HepG2 (cell line): ENCODE data around the gene PXDC1. TPM values are rescaled to one million over a fixed set of nuclear protein-coding genes. Genes with fewer than 3 reads are reported as not detected.
A peak's percentile ranks its signal among the peaks of the same experiment; 100 is the strongest.

Experiments used
- DNMT3B ChIP-seq: conservative IDR thresholded peaks from 2 replicates; pipeline ENCODE4 v1.6.1; 2016; ENCODE audit warnings: missing biosample characterization, control low read depth
- GLMP ChIP-seq: sonication (generic); formaldehyde crosslinking; IDR thresholded peaks from 2 replicates; pipeline ENCODE4 v1.9.0; 2021; ENCODE audit warnings: missing genetic modification reagents, mild to moderate bottlenecking, borderline replicate concordance
- GTF2F1 ChIP-seq: fragments of 150-350 bp; IDR thresholded peaks from 2 replicates; pipeline ENCODE4 v1.6.1; 2014; ENCODE audit warnings: low read length
- HDAC2 ChIP-seq: sonication (generic); formaldehyde crosslinking; IDR thresholded peaks from 2 replicates; pipeline ENCODE4 v1.4.0; 2020; ENCODE audit warnings: missing genetic modification reagents
- KLF12 ChIP-seq: sonication (generic); formaldehyde crosslinking; IDR thresholded peaks from 2 replicates; pipeline ENCODE4 v1.4.0; 2020; ENCODE audit warnings: missing genetic modification reagents, borderline replicate concordance
- KLF13 ChIP-seq: sonication (generic); formaldehyde crosslinking; IDR thresholded peaks from 2 replicates; pipeline ENCODE4 v1.4.0; 2020; ENCODE audit warnings: mild to moderate bottlenecking, missing genetic modification reagents
- NR1H2 ChIP-seq: sonication (generic); formaldehyde crosslinking; IDR thresholded peaks from 2 replicates; pipeline ENCODE4 v1.8.1; 2022; ENCODE audit warnings: low read depth, missing genetic modification reagents, borderline replicate concordance
- PITX1 ChIP-seq: sonication (generic); formaldehyde crosslinking; IDR thresholded peaks from 2 replicates; pipeline ENCODE4 v1.5.1; 2020; ENCODE audit warnings: mild to moderate bottlenecking, missing genetic modification reagents
- SNRNP70 ChIP-seq: fragments of 200-400 bp; formaldehyde crosslinking; IDR thresholded peaks from 2 replicates; pipeline ENCODE4 v1.6.1; 2017; ENCODE audit warnings: mild to moderate bottlenecking, low read depth, low read length, moderate library complexity
- STAT5B ChIP-seq: sonication (generic); formaldehyde crosslinking; IDR thresholded peaks from 2 replicates; pipeline ENCODE4 v1.4.0; 2020; ENCODE audit warnings: missing genetic modification reagents
- ZFP37 ChIP-seq: sonication (generic); formaldehyde crosslinking; IDR thresholded peaks from 2 replicates; pipeline ENCODE4 v1.4.0; 2020; ENCODE audit warnings: missing genetic modification reagents, borderline replicate concordance
- ZNF235 ChIP-seq: sonication (generic); formaldehyde crosslinking; IDR thresholded peaks from 2 replicates; pipeline ENCODE4 v1.8.1; 2023; ENCODE audit warnings: mild to moderate bottlenecking, missing genetic modification reagents, borderline replicate concordance
- ZNF251 ChIP-seq: sonication (generic); formaldehyde crosslinking; IDR thresholded peaks from 2 replicates; pipeline ENCODE4 v1.9.0; 2021; ENCODE audit warnings: mild to moderate bottlenecking, missing genetic modification reagents
- ZNF282 ChIP-seq: fragments of 450-650 bp; IDR thresholded peaks from 2 replicates; pipeline ENCODE4 v1.6.1; 2018; ENCODE audit not compliant: partially characterized antibody
- ZNF550 ChIP-seq: sonication (generic); formaldehyde crosslinking; IDR thresholded peaks from 2 replicates; pipeline ENCODE4 v1.4.0; 2020; ENCODE audit warnings: mild to moderate bottlenecking, missing genetic modification reagents, borderline replicate concordance
- ZNF737 ChIP-seq: sonication (generic); formaldehyde crosslinking; IDR thresholded peaks from 2 replicates; pipeline ENCODE4 v1.5.0; 2020; ENCODE audit warnings: missing genetic modification reagents, mild to moderate bottlenecking, borderline replicate concordance
- polyA plus RNA-seq, 8 experiments: library from polyadenylated mRNA; depleted of rRNA in 3 of 8; stranded (reverse) in 7 of 8; unstranded in 1 of 8; fragments of >200 nt; fragmentation: Illumina TruSeq in 4 of 8; extraction: Trizol in 4 of 8; gene quantifications; 2 replicates each; pipeline versions ENCODE4 v1.2.1 to v1.2.3, GENCODE V29; 2011 to 2016; ENCODE audit warnings: low read depth in 4 of 8, missing spikeins in 1 of 8, mixed read lengths in 1 of 8; ENCODE audit not compliant: insufficient read depth in 1 of 8
- total RNA-seq, 5 experiments: library from RNA; depleted of rRNA; stranded (reverse); fragments of >200 nt; fragmentation: Illumina TruSeq; extraction: Trizol; gene quantifications; 2 replicates each; pipeline ENCODE4 v1.2.3, GENCODE V29; 2016; ENCODE audit warnings: low read depth in 1 of 5
- TF ChIP-seq, protein P1 (sequence below), 2 experiments: fragments of 450-650 bp in 1 of 2; sonication (generic) in 1 of 2; formaldehyde crosslinking; IDR thresholded peaks; 2 replicates each; pipeline versions ENCODE4 v1.5.0 to v1.8.0; 2020 to 2022; ENCODE audit warnings: mild to moderate bottlenecking in 1 of 2, missing genetic modification reagents in 1 of 2
- TF ChIP-seq, protein P2 (sequence below): IDR thresholded peaks from 2 replicates; pipeline ENCODE4 v1.4.0; 2020; ENCODE audit warnings: mild to moderate bottlenecking, missing genetic modification reagents
- TF ChIP-seq, protein P3 (sequence below): sonication (generic); formaldehyde crosslinking; IDR thresholded peaks from 2 replicates; pipeline ENCODE4 v1.4.0; 2020; ENCODE audit warnings: missing genetic modification reagents, borderline replicate concordance

The PXDC1 gene
- total and polyA plus RNA-seq, 2 of the 13 experiments (the other 11 are each of a cell fraction or from before 2014, with no cell fraction given), result 32.4 to 34.7 TPM

- TF ChIP-seq, protein P1, sequence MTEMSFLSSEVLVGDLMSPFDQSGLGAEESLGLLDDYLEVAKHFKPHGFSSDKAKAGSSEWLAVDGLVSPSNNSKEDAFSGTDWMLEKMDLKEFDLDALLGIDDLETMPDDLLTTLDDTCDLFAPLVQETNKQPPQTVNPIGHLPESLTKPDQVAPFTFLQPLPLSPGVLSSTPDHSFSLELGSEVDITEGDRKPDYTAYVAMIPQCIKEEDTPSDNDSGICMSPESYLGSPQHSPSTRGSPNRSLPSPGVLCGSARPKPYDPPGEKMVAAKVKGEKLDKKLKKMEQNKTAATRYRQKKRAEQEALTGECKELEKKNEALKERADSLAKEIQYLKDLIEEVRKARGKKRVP (CRISPR knock-in tag; IDR thresholded peaks at IDR 0.05), result peak in 1 of 2 experiments; percentile 76; a peak in 2 of 4 replicates
- TF ChIP-seq, protein P2, sequence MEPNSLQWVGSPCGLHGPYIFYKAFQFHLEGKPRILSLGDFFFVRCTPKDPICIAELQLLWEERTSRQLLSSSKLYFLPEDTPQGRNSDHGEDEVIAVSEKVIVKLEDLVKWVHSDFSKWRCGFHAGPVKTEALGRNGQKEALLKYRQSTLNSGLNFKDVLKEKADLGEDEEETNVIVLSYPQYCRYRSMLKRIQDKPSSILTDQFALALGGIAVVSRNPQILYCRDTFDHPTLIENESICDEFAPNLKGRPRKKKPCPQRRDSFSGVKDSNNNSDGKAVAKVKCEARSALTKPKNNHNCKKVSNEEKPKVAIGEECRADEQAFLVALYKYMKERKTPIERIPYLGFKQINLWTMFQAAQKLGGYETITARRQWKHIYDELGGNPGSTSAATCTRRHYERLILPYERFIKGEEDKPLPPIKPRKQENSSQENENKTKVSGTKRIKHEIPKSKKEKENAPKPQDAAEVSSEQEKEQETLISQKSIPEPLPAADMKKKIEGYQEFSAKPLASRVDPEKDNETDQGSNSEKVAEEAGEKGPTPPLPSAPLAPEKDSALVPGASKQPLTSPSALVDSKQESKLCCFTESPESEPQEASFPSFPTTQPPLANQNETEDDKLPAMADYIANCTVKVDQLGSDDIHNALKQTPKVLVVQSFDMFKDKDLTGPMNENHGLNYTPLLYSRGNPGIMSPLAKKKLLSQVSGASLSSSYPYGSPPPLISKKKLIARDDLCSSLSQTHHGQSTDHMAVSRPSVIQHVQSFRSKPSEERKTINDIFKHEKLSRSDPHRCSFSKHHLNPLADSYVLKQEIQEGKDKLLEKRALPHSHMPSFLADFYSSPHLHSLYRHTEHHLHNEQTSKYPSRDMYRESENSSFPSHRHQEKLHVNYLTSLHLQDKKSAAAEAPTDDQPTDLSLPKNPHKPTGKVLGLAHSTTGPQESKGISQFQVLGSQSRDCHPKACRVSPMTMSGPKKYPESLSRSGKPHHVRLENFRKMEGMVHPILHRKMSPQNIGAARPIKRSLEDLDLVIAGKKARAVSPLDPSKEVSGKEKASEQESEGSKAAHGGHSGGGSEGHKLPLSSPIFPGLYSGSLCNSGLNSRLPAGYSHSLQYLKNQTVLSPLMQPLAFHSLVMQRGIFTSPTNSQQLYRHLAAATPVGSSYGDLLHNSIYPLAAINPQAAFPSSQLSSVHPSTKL (CRISPR knock-in tag), result peak; percentile 96
- TF ChIP-seq NR1H2 (no peak), SNRNP70 (no peak), ZFP37 (CRISPR knock-in tag) (0 out of 2 replicates have a peak, but pooled peaks have one; percentile 16), KLF12 (CRISPR knock-in tag) (no peak), ZNF235 (CRISPR knock-in tag) (no peak), ZNF550 (0 out of 2 replicates have a peak, but pooled peaks have one; percentile 21), HDAC2 (CRISPR knock-in tag) (peak; percentile 98), STAT5B (CRISPR knock-in tag) (0 out of 2 replicates have a peak, but pooled peaks have one; percentile 18), ZNF282 (no peak), ZNF737 (CRISPR knock-in tag) (no peak), DNMT3B (CRISPR knock-in tag) (peak; percentile 89), GLMP (CRISPR knock-in tag) (no peak), ZNF251 (CRISPR knock-in tag) (no peak), GTF2F1 (no peak), PITX1 (CRISPR knock-in tag) (peak; percentile 70), KLF13 (CRISPR knock-in tag) (no peak)
- TF ChIP-seq, protein P3, sequence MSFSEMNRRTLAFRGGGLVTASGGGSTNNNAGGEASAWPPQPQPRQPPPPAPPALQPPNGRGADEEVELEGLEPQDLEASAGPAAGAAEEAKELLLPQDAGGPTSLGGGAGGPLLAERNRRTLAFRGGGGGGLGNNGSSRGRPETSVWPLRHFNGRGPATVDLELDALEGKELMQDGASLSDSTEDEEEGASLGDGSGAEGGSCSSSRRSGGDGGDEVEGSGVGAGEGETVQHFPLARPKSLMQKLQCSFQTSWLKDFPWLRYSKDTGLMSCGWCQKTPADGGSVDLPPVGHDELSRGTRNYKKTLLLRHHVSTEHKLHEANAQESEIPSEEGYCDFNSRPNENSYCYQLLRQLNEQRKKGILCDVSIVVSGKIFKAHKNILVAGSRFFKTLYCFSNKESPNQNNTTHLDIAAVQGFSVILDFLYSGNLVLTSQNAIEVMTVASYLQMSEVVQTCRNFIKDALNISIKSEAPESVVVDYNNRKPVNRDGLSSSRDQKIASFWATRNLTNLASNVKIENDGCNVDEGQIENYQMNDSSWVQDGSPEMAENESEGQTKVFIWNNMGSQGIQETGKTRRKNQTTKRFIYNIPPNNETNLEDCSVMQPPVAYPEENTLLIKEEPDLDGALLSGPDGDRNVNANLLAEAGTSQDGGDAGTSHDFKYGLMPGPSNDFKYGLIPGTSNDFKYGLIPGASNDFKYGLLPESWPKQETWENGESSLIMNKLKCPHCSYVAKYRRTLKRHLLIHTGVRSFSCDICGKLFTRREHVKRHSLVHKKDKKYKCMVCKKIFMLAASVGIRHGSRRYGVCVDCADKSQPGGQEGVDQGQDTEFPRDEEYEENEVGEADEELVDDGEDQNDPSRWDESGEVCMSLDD (CRISPR knock-in tag), result no peak
Measured at GRCh38 chr6:3789018-3789895, 37.7 kb upstream of the PXDC1 start (continued).
